Fibroblast of lung (primary cell): ENCODE results near the gene ATP8A2.

Experiments used
- CTCF ChIP-seq, 2 donors: IDR thresholded peaks in 1 of 2; conservative IDR thresholded peaks in 1 of 2; 1 replicate in 1 of 2; 2 replicates in 1 of 2; pipeline ENCODE4 v1.5.1; 2011 to 2012; ENCODE audit warnings: low read length in 2 of 2, control low read depth in 1 of 2, inconsistent platforms in 1 of 2, low read depth in 1 of 2, mild to moderate bottlenecking in 1 of 2
- EZH2 ChIP-seq: IDR thresholded peaks from 2 replicates; pipeline ENCODE4 v1.5.1; 2012; ENCODE audit warnings: low read length, control low read depth, mild to moderate bottlenecking; ENCODE audit errors: missing control alignments

- no peak for TF ChIP-seq CTCF (conservative IDR thresholded peaks at IDR 0.05 in 1 of 2, IDR thresholded peaks at IDR 0.05 in 1 of 2; ENCODE audit: low read depth in 1 of 2, low read length in 2 of 2)
- no peak for TF ChIP-seq EZH2
These were observed 689.5 kb downstream of the ATP8A2 start for GRCh38 chr13:26061256-26061655.
